ENCODE data around the gene TMEM121B. TPM values are rescaled to one million over a fixed set of nuclear protein-coding genes. Genes with fewer than 3 reads are reported as not detected.
A peak's percentile ranks its signal among the peaks of the same experiment; 100 is the strongest.

TMEM121B gene
- total RNA-seq, 4 donors from 2014 or later, result 0.12 to 0.57 (median 0.20) TPM

GRCh38 chr22:17098379-17098819 lies 22.8 kb downstream of the TMEM121B start:
- peaks cover 24 to 67% (median 28%) of the 10 kb centered on the region in 3 donors for H3K36me3 ChIP-seq
- DNase-seq, result no peak
- H3K27ac ChIP-seq, result no peak overlapping the region
- H3K4me3 ChIP-seq, result no peak overlapping the region
- no peaks in the 10 kb centered on the region for H3K27me3 ChIP-seq
- TF ChIP-seq POLR2A (IDR thresholded peaks at IDR 0.05) (no peak), CTCF (IDR thresholded peaks at IDR 0.05) (no peak)
- peaks cover 0 to 10% (median 0%) of the 10 kb centered on the region in 3 donors for H3K4me1 ChIP-seq
- WGBS, 2 donors, result 51 to 53% methylated on average over 7 of the region's 7 CpGs
- no peaks in the 10 kb centered on the region for H3K9me3 ChIP-seq
- intact Hi-C loops (cut with DNase I), result no loop called here

- Histone ChIP-seq H3K9me3 (no peaks in the 10 kb centered on the region), H3K4me1 (peaks cover 0 to 10% (median 0%) of the 10 kb centered on the region in 3 donors), H3K4me3 (no peak overlapping the region), H3K27ac (peak overlapping the region in 1 of 4 donors; percentile 32), H3K27me3 (no peaks in the 10 kb centered on the region), H3K36me3 (peaks cover 21 to 60% (median 22%) of the 10 kb centered on the region in 3 donors)
- WGBS, 2 donors, result 86 to 89% methylated on average over 3 to 6 of the region's 6 CpGs
- intact Hi-C loops (cut with DNase I), result no loop called here
- TF ChIP-seq POLR2A (IDR thresholded peaks at IDR 0.05), result no peak
- TF ChIP-seq CTCF (IDR thresholded peaks at IDR 0.05), result no peak
- DNase-seq, result no peak
Observed at GRCh38 chr22:17097701-17098100, 23.5 kb downstream of the TMEM121B start.

DNA sequence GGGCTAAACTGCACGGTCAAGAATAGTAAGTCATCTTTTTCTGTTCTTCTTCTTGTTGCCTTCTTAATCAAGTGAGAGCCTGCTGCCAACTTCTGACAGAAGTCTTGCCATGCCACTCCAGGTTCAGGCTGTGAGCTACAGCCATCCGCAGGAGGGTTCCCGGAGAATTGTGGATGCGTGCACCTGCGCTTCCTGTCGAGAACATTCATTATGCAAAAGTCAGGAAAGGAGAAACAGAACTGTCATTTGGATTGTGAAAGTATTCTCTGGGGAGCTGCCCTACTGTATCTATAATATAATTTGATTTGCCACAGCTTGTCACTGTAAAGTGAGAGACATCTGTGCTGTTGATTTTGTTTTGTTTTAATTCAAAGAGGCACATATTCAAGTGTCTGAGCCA lies 24.1 kb downstream of the TMEM121B start:
- no peaks in the 10 kb centered on the region for H3K9me3 ChIP-seq
- DNase-seq, result no peak
- 67 to 70% methylated on average over 6 of the region's 6 CpGs for WGBS, 2 donors
- peaks cover 0 to 8% (median 0%) of the 10 kb centered on the region in 3 donors for H3K4me1 ChIP-seq
- TF ChIP-seq POLR2A (IDR thresholded peaks at IDR 0.05) (no peak), CTCF (IDR thresholded peaks at IDR 0.05) (no peak)
- H3K27ac ChIP-seq, result no peak overlapping the region
- H3K4me3 ChIP-seq, result no peak overlapping the region
- H3K27me3 ChIP-seq, result no peaks in the 10 kb centered on the region
- intact Hi-C loops (cut with DNase I), result no loop called here
- peaks cover 15 to 53% (median 20%) of the 10 kb centered on the region in 3 donors for H3K36me3 ChIP-seq

DNA sequence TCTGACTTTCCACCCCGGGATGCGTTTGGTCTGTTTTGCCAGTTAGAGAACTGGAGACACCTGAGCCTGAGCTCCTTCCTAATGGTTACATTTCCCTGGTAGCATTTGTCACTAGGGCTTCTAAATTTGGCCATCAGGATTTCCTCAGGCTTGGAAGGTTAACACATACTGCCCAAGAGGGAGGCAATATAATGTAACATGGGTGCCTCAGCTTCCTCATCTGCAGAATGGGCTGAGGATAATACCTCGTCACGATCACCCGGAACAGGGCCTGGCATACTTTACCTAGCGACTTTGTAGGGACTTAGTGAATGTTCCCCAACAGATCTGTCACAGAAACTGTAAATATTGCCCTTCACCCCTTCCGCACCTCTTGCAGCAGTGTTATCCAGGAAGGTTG lies 25.1 kb downstream of the TMEM121B start:
- no peaks in the 10 kb centered on the region for H3K9me3 ChIP-seq
- no peak overlapping the region for H3K27ac ChIP-seq
- no peak for DNase-seq
- peaks cover 0 to 5% (median 0%) of the 10 kb centered on the region in 3 donors for H3K4me1 ChIP-seq
- no peak for TF ChIP-seq CTCF (IDR thresholded peaks at IDR 0.05)
- no peak for TF ChIP-seq POLR2A (IDR thresholded peaks at IDR 0.05)
- H3K4me3 ChIP-seq, result no peak overlapping the region
- H3K27me3 ChIP-seq, result no peaks in the 10 kb centered on the region
- intact Hi-C loops (cut with DNase I), result no loop called here
- whole genome bisulfite sequencing, 2 donors, result 89 to 93% methylated on average over 3 of the region's 7 CpGs
- H3K36me3 ChIP-seq, result peaks cover 9 to 43% (median 15%) of the 10 kb centered on the region in 3 donors

- 87 to 93% methylated on average over 6 of the region's 6 CpGs for WGBS, 2 donors
- Histone ChIP-seq H3K4me3 (no peak overlapping the region), H3K36me3 (peaks cover 4 to 38% (median 12%) of the 10 kb centered on the region in 3 donors), H3K27ac (no peak overlapping the region), H3K4me1 (peaks cover 0 to 5% (median 0%) of the 10 kb centered on the region in 3 donors), H3K27me3 (no peaks in the 10 kb centered on the region), H3K9me3 (no peaks in the 10 kb centered on the region)
- TF ChIP-seq POLR2A (IDR thresholded peaks at IDR 0.05) (no peak), CTCF (IDR thresholded peaks at IDR 0.05) (no peak)
- intact Hi-C loops (cut with DNase I), result no loop called here
- DNase-seq, result no peak
Observed at GRCh38 chr22:17095538-17095937, 25.6 kb downstream of the TMEM121B start.
